ENCODE data around the gene GDF15. TPM values are rescaled to one million over a fixed set of nuclear protein-coding genes. Genes with fewer than 3 reads are reported as not detected.

The GDF15 gene
- total and polyA plus RNA-seq, 3 donors from 2014 or later: 0.93 to 2.5 (median 1.0) TPM

DNA sequence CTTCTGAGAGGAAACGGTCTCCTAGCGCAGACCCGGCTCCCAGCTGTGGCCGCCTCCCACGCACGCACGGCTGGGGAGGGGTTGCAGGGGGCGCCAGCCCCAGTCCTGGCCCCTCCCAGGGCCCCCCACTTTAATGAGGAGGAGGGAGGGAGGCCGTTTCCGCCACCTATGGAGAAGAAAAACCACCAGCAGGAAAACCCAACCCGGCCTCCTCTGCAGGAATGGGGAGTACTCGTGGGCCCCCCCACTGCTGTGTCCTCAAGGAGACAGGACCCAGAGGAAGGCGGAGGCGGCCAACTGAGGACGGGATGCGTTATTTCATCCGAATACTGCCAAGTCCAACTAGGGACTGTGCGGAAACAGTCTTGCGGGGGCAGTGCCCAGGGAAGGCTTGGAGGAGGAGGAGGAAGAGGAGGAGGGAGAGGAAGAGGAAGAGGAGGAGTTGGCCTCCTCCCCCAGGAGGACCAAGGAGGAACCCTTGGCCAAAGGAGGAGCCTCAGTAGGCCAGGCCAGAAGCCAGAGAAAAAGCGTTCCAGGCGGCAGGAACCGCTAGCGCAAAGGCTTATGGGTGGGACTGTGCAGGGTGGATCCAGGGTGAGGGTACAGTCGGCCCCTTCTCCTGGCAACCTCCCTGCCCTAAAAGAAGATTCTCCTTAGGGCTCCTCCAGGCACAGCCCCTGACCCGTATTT lies 29.4 kb downstream of the GDF15 start:
- Histone ChIP-seq H3K4me1 (peaks cover 46% of the 10 kb centered on the region), H3K36me3 (ENCODE audit: low read depth, missing control alignments) (no peaks in the 10 kb centered on the region), H3K4me3 (peak overlapping the region in 1 of 2 donors; percentile 57), H3K27me3 (no peaks in the 10 kb centered on the region), H3K27ac (peak overlapping the region; percentile 92 to 93), H3K9me3 (no peaks in the 10 kb centered on the region)
- DNase-seq: peak; percentile 83
- intact Hi-C loops (cut with DNase I; ENCODE audit: low total_unique reads): no loop called here
- WGBS, 2 donors: 1 to 2% methylated on average over 25 of the region's 25 CpGs
- TF ChIP-seq, protein P1, sequence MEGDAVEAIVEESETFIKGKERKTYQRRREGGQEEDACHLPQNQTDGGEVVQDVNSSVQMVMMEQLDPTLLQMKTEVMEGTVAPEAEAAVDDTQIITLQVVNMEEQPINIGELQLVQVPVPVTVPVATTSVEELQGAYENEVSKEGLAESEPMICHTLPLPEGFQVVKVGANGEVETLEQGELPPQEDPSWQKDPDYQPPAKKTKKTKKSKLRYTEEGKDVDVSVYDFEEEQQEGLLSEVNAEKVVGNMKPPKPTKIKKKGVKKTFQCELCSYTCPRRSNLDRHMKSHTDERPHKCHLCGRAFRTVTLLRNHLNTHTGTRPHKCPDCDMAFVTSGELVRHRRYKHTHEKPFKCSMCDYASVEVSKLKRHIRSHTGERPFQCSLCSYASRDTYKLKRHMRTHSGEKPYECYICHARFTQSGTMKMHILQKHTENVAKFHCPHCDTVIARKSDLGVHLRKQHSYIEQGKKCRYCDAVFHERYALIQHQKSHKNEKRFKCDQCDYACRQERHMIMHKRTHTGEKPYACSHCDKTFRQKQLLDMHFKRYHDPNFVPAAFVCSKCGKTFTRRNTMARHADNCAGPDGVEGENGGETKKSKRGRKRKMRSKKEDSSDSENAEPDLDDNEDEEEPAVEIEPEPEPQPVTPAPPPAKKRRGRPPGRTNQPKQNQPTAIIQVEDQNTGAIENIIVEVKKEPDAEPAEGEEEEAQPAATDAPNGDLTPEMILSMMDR (IDR thresholded peaks at IDR 0.05): no peak
- TF ChIP-seq POLR2A (IDR thresholded peaks at IDR 0.05): no peak

DNA sequence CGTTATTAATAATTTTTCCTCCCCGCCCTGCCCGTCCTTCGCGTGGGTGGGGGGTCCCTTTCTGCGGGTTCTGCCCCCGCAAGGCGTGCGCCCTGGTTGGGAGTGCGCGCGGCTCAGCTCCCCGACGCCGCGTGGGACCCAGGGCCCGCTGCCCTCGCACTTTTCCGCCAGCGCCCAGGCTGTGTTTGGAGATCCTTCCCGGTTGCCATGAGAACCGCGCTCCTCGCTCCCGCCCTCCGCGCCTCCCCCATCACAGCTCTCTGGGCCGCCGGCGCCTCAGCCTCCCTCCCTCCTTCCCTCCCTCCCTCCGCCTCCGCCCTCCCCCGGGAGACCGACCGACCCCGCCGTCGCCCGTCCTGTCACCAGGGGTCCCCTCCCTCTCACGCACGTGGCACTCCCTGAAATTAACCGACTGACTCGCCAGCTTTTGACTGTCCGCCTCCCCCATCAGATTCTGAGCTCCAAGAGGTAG lies 30.9 kb downstream of the GDF15 start:
- DNase-seq: peak; percentile 93
- no peaks in the 10 kb centered on the region for H3K9me3 ChIP-seq
- H3K27me3 ChIP-seq: no peaks in the 10 kb centered on the region
- TF ChIP-seq POLR2A (IDR thresholded peaks at IDR 0.05): no peak
- TF ChIP-seq, protein P1 (IDR thresholded peaks at IDR 0.05): no peak
- H3K36me3 ChIP-seq (ENCODE audit: low read depth, missing control alignments): no peaks in the 10 kb centered on the region
- WGBS, 2 donors: 1% methylated on average over 25 to 44 of the region's 44 CpGs
- intact Hi-C loops (cut with DNase I; ENCODE audit: low total_unique reads): no loop called here
- peak overlapping the region; percentile 49 to 57 for H3K4me3 ChIP-seq
- H3K27ac ChIP-seq: peak overlapping the region; percentile 92 to 93
- peaks cover 57% of the 10 kb centered on the region for H3K4me1 ChIP-seq

DNA sequence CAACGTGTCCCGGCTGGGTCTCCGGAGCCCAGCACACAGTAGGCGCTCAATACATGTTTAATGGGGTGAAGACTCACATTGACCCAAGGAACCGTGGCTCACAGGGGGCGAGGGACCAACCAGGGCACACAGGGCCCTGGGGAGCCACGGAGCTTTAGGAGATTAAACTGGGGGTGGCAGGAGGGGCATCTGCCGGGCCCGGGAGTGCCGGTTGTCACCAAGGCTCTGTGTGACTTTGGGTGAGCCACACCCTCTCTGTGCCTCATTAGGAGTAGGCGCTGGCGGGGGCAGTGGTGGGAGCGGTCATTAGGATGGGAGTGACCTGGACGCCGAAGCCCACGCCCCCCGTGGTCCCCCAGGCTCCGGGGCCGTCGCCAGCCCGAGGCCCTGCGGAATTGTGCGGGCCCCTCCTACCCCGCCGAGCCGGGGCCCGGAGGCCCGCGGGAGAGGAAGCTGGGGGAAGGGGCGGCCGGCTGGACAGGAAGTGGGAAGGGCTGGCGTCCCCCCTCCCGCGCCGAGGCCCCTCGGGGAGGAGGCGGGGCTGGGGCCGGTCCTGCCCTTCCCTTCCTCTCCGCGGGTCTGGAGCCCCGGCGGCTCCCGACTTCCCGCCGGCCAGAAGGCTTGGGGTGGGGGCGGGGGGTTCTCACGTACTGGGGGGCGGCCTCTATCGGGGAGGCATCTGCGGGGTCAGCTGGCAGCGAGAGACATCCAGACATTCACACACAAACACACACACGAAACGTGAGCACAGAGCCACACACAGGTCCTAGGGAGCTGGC lies 31.5 kb downstream of the GDF15 start:
- Histone ChIP-seq H3K4me1 (peaks cover 59% of the 10 kb centered on the region), H3K27me3 (no peaks in the 10 kb centered on the region), H3K9me3 (no peaks in the 10 kb centered on the region), H3K27ac (peak overlapping the region; percentile 92 to 93), H3K36me3 (ENCODE audit: low read depth, missing control alignments) (no peaks in the 10 kb centered on the region), H3K4me3 (peak overlapping the region; percentile 49 to 57)
- intact Hi-C loops (cut with DNase I; ENCODE audit: low total_unique reads): no loop called here
- no peak for TF ChIP-seq POLR2A (IDR thresholded peaks at IDR 0.05)
- TF ChIP-seq, protein P1 (IDR thresholded peaks at IDR 0.05): no peak
- 0 to 1% methylated on average over 26 to 53 of the region's 53 CpGs for WGBS, 2 donors
- DNase-seq: peak; percentile 74

DNA sequence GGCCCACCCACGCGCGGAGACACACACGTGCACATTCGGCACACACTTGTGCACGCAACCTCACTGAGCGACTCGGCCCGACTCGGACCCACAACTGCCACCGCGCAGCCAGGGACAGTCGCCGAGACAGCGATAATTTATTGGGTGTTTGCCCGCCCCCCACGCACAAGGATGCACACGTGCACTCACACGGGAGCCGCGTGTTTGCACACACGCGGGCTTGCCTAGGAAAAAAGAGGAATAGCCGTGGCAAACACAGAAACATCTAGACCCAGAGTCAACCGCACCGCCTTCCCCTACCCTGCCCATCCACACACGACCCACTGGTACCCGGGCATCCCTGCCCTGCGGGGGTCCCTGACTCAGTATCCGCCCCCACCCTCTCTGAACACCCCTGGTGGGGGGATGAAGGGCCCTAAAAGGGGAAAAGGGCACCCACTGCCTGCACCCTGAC lies 32.1 kb downstream of the GDF15 start:
- WGBS, 2 donors: 5 to 14% methylated on average over 11 to 30 of the region's 30 CpGs
- H3K36me3 ChIP-seq (ENCODE audit: low read depth, missing control alignments): no peaks in the 10 kb centered on the region
- H3K9me3 ChIP-seq: no peaks in the 10 kb centered on the region
- H3K27ac ChIP-seq: peak overlapping the region; percentile 92 to 93
- H3K4me1 ChIP-seq: peaks cover 65% of the 10 kb centered on the region
- intact Hi-C loops (cut with DNase I; ENCODE audit: low total_unique reads): no loop called here
- DNase-seq: no peak
- TF ChIP-seq POLR2A (IDR thresholded peaks at IDR 0.05): no peak
- TF ChIP-seq, protein P1 (IDR thresholded peaks at IDR 0.05): no peak
- H3K27me3 ChIP-seq: no peaks in the 10 kb centered on the region
- H3K4me3 ChIP-seq: peak overlapping the region; percentile 49 to 57

Data from testis (tissue), 3 donors.